ENCODE results near the gene CCDC85C. TPM values are rescaled to one million over a fixed set of nuclear protein-coding genes. Genes with fewer than 3 reads are reported as not detected.

CCDC85C gene
- total and polyA plus RNA-seq, 2 of the 8 experiments (the other 6 are each of a cell fraction or from before 2014, with no cell fraction given), result 16.8 to 35.8 TPM

GRCh38 chr14:99602054-99602787 lies 1.8 kb downstream of the CCDC85C start:
- Histone ChIP-seq H3K79me2 (ENCODE audit: control insufficient read depth in 1 of 2, insufficient read depth in 2 of 2, low read length in 2 of 2) (peaks cover 6 to 55% of the 10 kb centered on the region in 2 experiments; a peak in 3 of 4 replicates), H3K27ac (ENCODE audit: low read depth, low read length) (no peak overlapping the region), H3K4me2 (ENCODE audit: insufficient read depth in 1 of 2, low read depth in 2 of 2, low read length in 2 of 2) (peak overlapping the region; percentile 83 to 95), H3K79me1 (ENCODE audit: low read depth, low read length) (peaks cover 16% of the 10 kb centered on the region), H3K14ac (ENCODE audit: insufficient read length) (no peak overlapping the region), H4K8ac (ENCODE audit: extremely low read depth, insufficient read depth, low read length) (no peak overlapping the region), H3K23ac (ENCODE audit: insufficient read length) (no peak overlapping the region), H3K4ac (replicated peaks; ENCODE audit: insufficient read length, low read depth, low read length) (no peak overlapping the region), H3K4me3 (ENCODE audit: extremely low read depth in 1 of 4, insufficient read depth in 2 of 4, low read depth in 3 of 4, low read length in 4 of 4) (peak overlapping the region; percentile 50 to 73 (median 66)), H3K9me3 (ENCODE audit: insufficient read depth in 2 of 2, low read depth in 1 of 2, low read length in 1 of 2) (peaks cover 0 to 3% of the 10 kb centered on the region in 2 experiments; a peak in 1 of 4 replicates), H3K27me3 (replicated peaks in 1 of 4; ENCODE audit: control insufficient read depth in 3 of 4, extremely low read depth in 1 of 4, insufficient read depth in 3 of 4, low read length in 3 of 4) (peaks cover 9 to 34% (median 26%) of the 10 kb centered on the region in 4 experiments; a peak in 6 of 7 replicates), H3K9ac (replicated peaks in 1 of 4; ENCODE audit: extremely low read depth in 1 of 4, low read depth in 3 of 4, low read length in 3 of 4) (no peak overlapping the region; a peak in 1 of 7 replicates), H3K23me2 (ENCODE audit: low read depth, low read length) (peaks cover 20% of the 10 kb centered on the region), H2BK15ac (ENCODE audit: low read length) (0 out of 2 replicates have a peak overlapping the region, but pooled peaks have one; percentile 29), H4K91ac (replicated peaks; ENCODE audit: insufficient read length, low read length) (no peak overlapping the region), H3K18ac (ENCODE audit: extremely low read depth, low read length) (no peak overlapping the region), H3K4me1 (replicated peaks in 1 of 4; ENCODE audit: control insufficient read depth in 3 of 4, insufficient read depth in 4 of 4, low read length in 3 of 4) (peaks cover 4 to 28% (median 18%) of the 10 kb centered on the region in 4 experiments), H2AK5ac (ENCODE audit: low read depth, low read length) (no peak overlapping the region), H3K36me3 (ENCODE audit: control insufficient read depth in 2 of 4, insufficient read depth in 4 of 4, low read length in 3 of 4) (no peaks in the 10 kb centered on the region; a peak in 1 of 8 replicates), H3K56ac (replicated peaks; ENCODE audit: insufficient read length, low read depth, low read length) (no peak overlapping the region), H2BK120ac (replicated peaks; ENCODE audit: low read depth, low read length) (no peak overlapping the region), H2BK5ac (ENCODE audit: low read depth, low read length) (no peak overlapping the region), H4K20me1 (replicated peaks in 1 of 2; ENCODE audit: control insufficient read depth in 1 of 2, insufficient read depth in 2 of 2, low read length in 2 of 2) (peaks cover 19 to 42% of the 10 kb centered on the region in 2 experiments), H4K5ac (ENCODE audit: insufficient read length, low read depth, low read length) (no peak overlapping the region), H2BK12ac (ENCODE audit: low read depth, low read length) (0 out of 2 replicates have a peak overlapping the region, but pooled peaks have one; percentile 7), H2AFZ (ENCODE audit: low read length) (no peak overlapping the region), H2BK20ac (ENCODE audit: low read length) (no peak overlapping the region)
- CTCF ChIA-PET (ENCODE audit: partially characterized antibody), result interaction anchor here (0.5 to 2.4 kb wide), 16 partner anchors 8 to 347 kb away, joined by 3 to 10 read pairs (median 4); no protein-coding TSS in a partner anchor
- FAIRE-seq (no peak), DNase-seq (ENCODE audit: low read depth in 1 of 2, low spot score in 2 of 2) (no peak)
- POLR2A ChIA-PET (ENCODE audit: partially characterized antibody), result interaction anchor here (1.0 to 1.6 kb wide), 3 partner anchors 13 to 121 kb away, joined by 3 to 6 read pairs (median 3); partner anchors contain the start of genes CCNK and SETD3
- 56% methylated on average over 18 of the region's 18 CpGs; no CpG with 5 or more reads in 1 of the 2 experiments for whole genome bisulfite sequencing, 2 experiments (ENCODE audit: extremely low coverage in 1 of 2, insufficient coverage in 1 of 2, insufficient read length in 1 of 2, insufficient replicate concordance in 2 of 2, low coverage in 1 of 2, low lambda C conversion rate in 2 of 2, missing lambda C conversion rate in 1 of 2)
- no peak for TF ChIP-seq CEBPB (IDR thresholded peaks at IDR 0.05; ENCODE audit: low read depth, low read length)
- no peak for TF ChIP-seq BCL11A (IDR thresholded peaks at IDR 0.05; ENCODE audit: low read depth in 2 of 2, low read length in 2 of 2)
- TF ChIP-seq TAF1 (IDR thresholded peaks at IDR 0.05; ENCODE audit: low read depth, low read length), result no peak
- TF ChIP-seq EZH2 (IDR thresholded peaks at IDR 0.05; ENCODE audit: low read depth, low read length, severe bottlenecking), result no peak
- no peak for TF ChIP-seq ASH2L (IDR thresholded peaks at IDR 0.05; ENCODE audit: low read length)
- no peak for TF ChIP-seq POLR2A (IDR thresholded peaks at IDR 0.05; ENCODE audit: control extremely low read depth in 1 of 2, low read depth in 2 of 2, low read length in 2 of 2)

Measured in H1 (cell line).